ENCODE results near the gene TMEM40.

The TMEM40 gene

DNA sequence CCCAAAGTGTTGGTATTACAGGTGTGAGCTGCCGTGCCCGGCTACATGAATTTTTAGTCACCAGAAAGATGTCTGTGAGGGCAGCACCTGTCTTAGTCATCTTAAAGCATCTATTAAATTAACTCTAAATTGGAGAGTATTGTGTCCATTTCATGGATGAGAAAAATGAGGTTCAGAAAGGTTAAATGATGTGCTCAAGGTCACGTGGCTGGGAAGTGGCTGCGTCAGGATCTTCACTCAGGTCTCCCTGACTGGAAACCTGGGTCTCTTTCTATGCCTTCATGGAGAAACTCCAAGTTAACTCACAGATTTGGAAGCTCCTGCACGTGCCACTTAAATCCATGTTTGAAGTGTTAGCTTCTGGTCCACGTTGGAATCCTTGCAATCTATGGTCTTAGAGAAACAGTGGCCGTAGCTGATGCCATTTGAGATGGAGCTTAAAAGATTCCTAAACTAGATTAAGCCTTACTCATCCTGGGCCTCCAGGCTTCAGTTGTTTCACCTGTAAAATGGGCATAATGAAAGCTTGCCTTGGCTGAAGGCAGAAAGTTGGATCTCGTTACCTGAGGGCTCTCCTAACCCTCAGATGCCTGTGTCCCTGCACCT is 5.2 kb upstream of the TMEM40 start:
- Histone ChIP-seq H2AFZ (ENCODE audit: low read depth, low read length) (no peak overlapping the region), H4K91ac (ENCODE audit: low read length) (no peak overlapping the region), H2BK15ac (ENCODE audit: low read depth, poor library complexity, severe bottlenecking) (no peak overlapping the region), H3K36me3 (ENCODE audit: control insufficient read depth in 1 of 2, insufficient read depth in 2 of 2, low read depth in 1 of 2, low read length in 2 of 2) (no peaks in the 10 kb centered on the region), H3K27ac (ENCODE audit: low read length, poor library complexity, severe bottlenecking) (no peak overlapping the region), H3K9ac (ENCODE audit: low read length) (no peak overlapping the region), H2BK5ac (ENCODE audit: low read depth, low read length, poor library complexity, severe bottlenecking) (no peak overlapping the region), H3K18ac (ENCODE audit: low read depth in 1 of 2, low read length in 2 of 2) (no peak overlapping the region), H3K79me1 (replicated peaks; ENCODE audit: low read length, poor library complexity, severe bottlenecking) (no peaks in the 10 kb centered on the region), H3K14ac (ENCODE audit: low read length in 2 of 2) (no peak overlapping the region), H3K27me3 (ENCODE audit: control insufficient read depth in 1 of 2, insufficient read depth in 1 of 2, low read length in 2 of 2) (peaks cover 0 to 14% of the 10 kb centered on the region in 2 experiments), H3K4me1 (ENCODE audit: control insufficient read depth, insufficient read depth, low read depth, low read length) (peaks cover 30% of the 10 kb centered on the region), H3K4me2 (ENCODE audit: low read length, poor library complexity, severe bottlenecking) (no peak overlapping the region), H3K4me3 (ENCODE audit: insufficient read depth in 1 of 2, low read depth in 1 of 2, low read length in 2 of 2) (no peak overlapping the region), H4K8ac (ENCODE audit: low read length) (no peak overlapping the region), H2BK120ac (ENCODE audit: low read depth, low read length) (no peak overlapping the region), H2BK12ac (ENCODE audit: low read length in 2 of 2) (no peak overlapping the region), H3K4ac (ENCODE audit: low read depth in 1 of 2, low read length in 2 of 2) (no peak overlapping the region), H3K9me3 (ENCODE audit: control insufficient read depth, low read length) (no peaks in the 10 kb centered on the region), H2AK5ac (ENCODE audit: low read length, severe bottlenecking) (peak overlapping the region; percentile 1), H3K23ac (ENCODE audit: low read length in 2 of 2) (no peak overlapping the region)
- DNase-seq: no peak
- WGBS: 75% methylated on average over 5 of the region's 8 CpGs

DNA sequence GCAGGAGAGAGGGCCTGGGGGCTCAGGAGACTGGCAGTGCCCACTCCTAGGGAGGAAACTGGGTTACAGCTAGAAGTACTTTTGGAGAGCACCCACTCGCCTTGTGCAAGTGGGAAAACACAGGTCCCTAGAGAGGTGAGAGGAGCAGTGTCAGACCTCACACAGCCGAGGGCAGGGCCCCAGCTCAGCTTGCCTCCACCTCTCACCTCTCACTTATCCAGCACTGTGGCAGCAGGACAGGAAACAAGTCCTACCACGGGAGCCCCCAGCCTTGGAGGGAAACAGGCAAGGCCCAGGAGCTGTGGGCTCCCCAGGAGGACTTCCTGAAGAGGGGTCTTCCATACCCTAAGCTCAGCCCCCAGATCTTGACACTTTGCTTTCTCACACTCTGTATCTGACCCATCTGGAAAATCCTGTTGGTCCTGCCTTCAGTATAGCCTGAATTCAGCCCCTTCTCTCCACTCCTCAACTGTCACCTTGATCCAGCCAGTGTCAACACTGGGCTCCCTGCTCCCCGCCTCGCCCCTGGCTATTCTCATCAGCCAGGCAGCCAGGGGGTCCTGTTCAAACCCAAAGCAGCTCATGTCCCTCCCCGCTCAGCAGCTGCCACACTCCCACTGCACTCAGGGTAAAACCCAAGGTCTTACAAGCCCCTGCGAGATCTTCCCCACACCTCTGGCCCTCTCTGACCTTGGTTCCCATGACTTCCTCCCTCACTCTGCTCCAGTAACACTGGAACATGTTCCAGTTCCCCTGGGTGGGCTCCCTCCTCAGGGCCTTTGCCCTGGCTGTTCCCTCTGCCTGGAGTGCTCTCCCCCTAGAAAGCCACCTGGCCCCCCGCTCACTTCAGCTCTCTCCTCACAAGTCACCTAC is 870 bp upstream of the TMEM40 start:
- no peak overlapping the region for H2BK120ac ChIP-seq (ENCODE audit: low read depth, low read length)
- H3K9ac ChIP-seq (ENCODE audit: low read length): no peak overlapping the region
- no peak overlapping the region for H2BK15ac ChIP-seq (ENCODE audit: low read depth, poor library complexity, severe bottlenecking)
- peak overlapping the region; percentile 82 for H2AK5ac ChIP-seq (ENCODE audit: low read length, severe bottlenecking)
- H3K27ac ChIP-seq (ENCODE audit: low read length, poor library complexity, severe bottlenecking): peak overlapping the region; percentile 63
- no peak overlapping the region for H2AFZ ChIP-seq (ENCODE audit: low read depth, low read length)
- peaks cover 0 to 18% of the 10 kb centered on the region in 2 experiments for H3K27me3 ChIP-seq (ENCODE audit: control insufficient read depth in 1 of 2, insufficient read depth in 1 of 2, low read length in 2 of 2)
- H3K9me3 ChIP-seq (ENCODE audit: control insufficient read depth, low read length): no peaks in the 10 kb centered on the region
- no peak overlapping the region for H3K14ac ChIP-seq (ENCODE audit: low read length in 2 of 2)
- no peak overlapping the region for H3K4ac ChIP-seq (ENCODE audit: low read depth in 1 of 2, low read length in 2 of 2)
- no peaks in the 10 kb centered on the region for H3K36me3 ChIP-seq (ENCODE audit: control insufficient read depth in 1 of 2, insufficient read depth in 2 of 2, low read depth in 1 of 2, low read length in 2 of 2)
- peak overlapping the region in 1 of 2 experiments; percentile 13 for H3K18ac ChIP-seq (ENCODE audit: low read depth in 1 of 2, low read length in 2 of 2)
- H3K4me2 ChIP-seq (ENCODE audit: low read length, poor library complexity, severe bottlenecking): no peak overlapping the region
- WGBS: 66% methylated on average over 8 of the region's 8 CpGs
- peak overlapping the region; percentile 66 for H4K8ac ChIP-seq (ENCODE audit: low read length)
- no peak overlapping the region for H2BK12ac ChIP-seq (ENCODE audit: low read length in 2 of 2)
- peak overlapping the region; percentile 20 for H4K91ac ChIP-seq (ENCODE audit: low read length)
- H3K23ac ChIP-seq (ENCODE audit: low read length in 2 of 2): no peak overlapping the region
- H3K4me3 ChIP-seq (ENCODE audit: insufficient read depth in 1 of 2, low read depth in 1 of 2, low read length in 2 of 2): no peak overlapping the region
- no peak for DNase-seq
- H3K4me1 ChIP-seq (ENCODE audit: control insufficient read depth, insufficient read depth, low read depth, low read length): peaks cover 30% of the 10 kb centered on the region
- peak overlapping the region; percentile 21 for H2BK5ac ChIP-seq (ENCODE audit: low read depth, low read length, poor library complexity, severe bottlenecking)
- H3K79me1 ChIP-seq (replicated peaks; ENCODE audit: low read length, poor library complexity, severe bottlenecking): no peaks in the 10 kb centered on the region

DNA sequence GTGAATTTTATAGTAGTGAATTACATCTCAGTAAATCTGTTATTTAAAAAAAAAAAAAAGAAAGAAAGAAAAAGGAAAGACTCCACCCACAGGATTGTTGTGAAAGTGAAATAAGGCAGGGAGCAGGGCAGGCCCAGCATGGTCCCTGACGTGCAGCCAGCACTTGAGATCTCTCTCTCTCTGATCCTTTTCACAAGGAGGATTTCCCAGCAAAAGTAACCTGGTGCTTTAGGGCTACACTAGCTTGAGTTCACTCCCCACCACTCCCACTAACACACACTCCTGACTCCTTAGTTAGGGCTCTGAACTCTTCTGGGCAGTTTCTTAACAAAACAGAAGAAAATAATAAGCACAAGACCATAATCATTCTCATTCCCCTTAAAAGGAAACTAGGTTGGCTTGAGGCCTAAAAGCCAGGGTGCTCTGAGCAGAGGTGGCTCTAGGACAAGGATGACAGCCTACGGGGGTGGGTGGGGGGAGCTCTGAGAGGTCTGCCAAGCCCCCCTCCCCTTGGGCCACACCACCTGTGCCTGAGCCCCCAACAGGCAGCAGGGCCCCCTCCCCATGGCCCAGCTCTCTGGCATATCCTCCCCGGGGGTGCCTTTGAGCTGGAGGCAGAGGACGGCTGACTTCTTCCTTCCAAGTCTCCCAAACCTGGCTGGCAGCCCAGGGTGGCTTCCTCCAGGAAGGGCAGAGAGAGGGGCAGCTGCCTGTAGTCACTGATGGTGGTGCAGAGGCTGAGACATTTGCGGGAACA is 856 bp downstream of the TMEM40 start:
- peak overlapping the region; percentile 9 to 61 for H3K18ac ChIP-seq (ENCODE audit: low read depth in 1 of 2, low read length in 2 of 2)
- H2BK12ac ChIP-seq (ENCODE audit: low read length in 2 of 2): no peak overlapping the region
- H3K36me3 ChIP-seq (ENCODE audit: control insufficient read depth in 1 of 2, insufficient read depth in 2 of 2, low read depth in 1 of 2, low read length in 2 of 2): no peaks in the 10 kb centered on the region
- H3K27ac ChIP-seq (ENCODE audit: low read length, poor library complexity, severe bottlenecking): peak overlapping the region; percentile 50
- no peak overlapping the region for H2BK5ac ChIP-seq (ENCODE audit: low read depth, low read length, poor library complexity, severe bottlenecking)
- peak overlapping the region; percentile 69 for H3K9ac ChIP-seq (ENCODE audit: low read length)
- H3K23ac ChIP-seq (ENCODE audit: low read length in 2 of 2): no peak overlapping the region
- H4K8ac ChIP-seq (ENCODE audit: low read length): peak overlapping the region; percentile 53
- H3K4me1 ChIP-seq (ENCODE audit: control insufficient read depth, insufficient read depth, low read depth, low read length): peaks cover 29% of the 10 kb centered on the region
- no peak overlapping the region for H4K91ac ChIP-seq (ENCODE audit: low read length)
- H3K4me2 ChIP-seq (ENCODE audit: low read length, poor library complexity, severe bottlenecking): no peak overlapping the region
- H3K79me1 ChIP-seq (replicated peaks; ENCODE audit: low read length, poor library complexity, severe bottlenecking): no peaks in the 10 kb centered on the region
- peak overlapping the region; percentile 82 for H2AK5ac ChIP-seq (ENCODE audit: low read length, severe bottlenecking)
- no peak overlapping the region for H2BK15ac ChIP-seq (ENCODE audit: low read depth, poor library complexity, severe bottlenecking)
- no peak overlapping the region for H3K4ac ChIP-seq (ENCODE audit: low read depth in 1 of 2, low read length in 2 of 2)
- peak; percentile 73 for DNase-seq
- WGBS: 78% methylated on average over 4 of the region's 5 CpGs
- peaks cover 0 to 21% of the 10 kb centered on the region in 2 experiments for H3K27me3 ChIP-seq (ENCODE audit: control insufficient read depth in 1 of 2, insufficient read depth in 1 of 2, low read length in 2 of 2)
- H3K4me3 ChIP-seq (ENCODE audit: insufficient read depth in 1 of 2, low read depth in 1 of 2, low read length in 2 of 2): no peak overlapping the region
- H2BK120ac ChIP-seq (ENCODE audit: low read depth, low read length): no peak overlapping the region
- no peaks in the 10 kb centered on the region for H3K9me3 ChIP-seq (ENCODE audit: control insufficient read depth, low read length)
- H3K14ac ChIP-seq (ENCODE audit: low read length in 2 of 2): no peak overlapping the region
- no peak overlapping the region for H2AFZ ChIP-seq (ENCODE audit: low read depth, low read length)

DNA sequence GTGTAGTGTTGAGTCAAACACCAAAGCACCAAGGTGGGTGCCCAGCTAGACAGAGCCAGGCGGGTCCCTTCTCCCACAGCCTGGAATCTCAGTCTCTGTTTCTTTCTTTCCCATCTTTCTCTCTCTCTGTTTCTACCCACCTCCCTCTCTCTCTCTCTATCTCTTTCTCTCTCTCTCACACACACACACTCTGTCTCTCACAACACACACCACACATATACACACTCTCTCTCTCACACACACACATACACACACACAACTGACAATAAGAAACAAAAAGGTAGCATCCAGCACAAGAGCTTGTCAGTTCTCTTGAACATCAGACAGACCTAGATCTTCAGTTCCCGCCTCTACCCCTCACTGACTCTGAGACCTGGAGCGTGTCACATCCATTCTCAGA is 2.4 kb downstream of the TMEM40 start:
- H3K27ac ChIP-seq (ENCODE audit: low read length, poor library complexity, severe bottlenecking): no peak overlapping the region
- WGBS: 92% methylated on average over 3 of the region's 3 CpGs
- H2BK15ac ChIP-seq (ENCODE audit: low read depth, poor library complexity, severe bottlenecking): no peak overlapping the region

More for the DNA sequence above, 2.4 kb downstream of the TMEM40 start:
- no peak overlapping the region for H3K4me3 ChIP-seq (ENCODE audit: insufficient read depth in 1 of 2, low read depth in 1 of 2, low read length in 2 of 2)
- H3K36me3 ChIP-seq (ENCODE audit: control insufficient read depth in 1 of 2, insufficient read depth in 2 of 2, low read depth in 1 of 2, low read length in 2 of 2): no peaks in the 10 kb centered on the region
- H3K14ac ChIP-seq (ENCODE audit: low read length in 2 of 2): no peak overlapping the region
- H3K9me3 ChIP-seq (ENCODE audit: control insufficient read depth, low read length): no peaks in the 10 kb centered on the region
- peaks cover 0 to 21% of the 10 kb centered on the region in 2 experiments for H3K27me3 ChIP-seq (ENCODE audit: control insufficient read depth in 1 of 2, insufficient read depth in 1 of 2, low read length in 2 of 2)
- H3K79me1 ChIP-seq (replicated peaks; ENCODE audit: low read length, poor library complexity, severe bottlenecking): no peaks in the 10 kb centered on the region
- H2BK12ac ChIP-seq (ENCODE audit: low read length in 2 of 2): no peak overlapping the region
- no peak for DNase-seq
- H4K8ac ChIP-seq (ENCODE audit: low read length): no peak overlapping the region
- no peak overlapping the region for H2BK5ac ChIP-seq (ENCODE audit: low read depth, low read length, poor library complexity, severe bottlenecking)
- no peak overlapping the region for H3K9ac ChIP-seq (ENCODE audit: low read length)
- no peak overlapping the region for H3K18ac ChIP-seq (ENCODE audit: low read depth in 1 of 2, low read length in 2 of 2)
- no peak overlapping the region for H2AFZ ChIP-seq (ENCODE audit: low read depth, low read length)
- H3K4me2 ChIP-seq (ENCODE audit: low read length, poor library complexity, severe bottlenecking): no peak overlapping the region
- no peak overlapping the region for H2BK120ac ChIP-seq (ENCODE audit: low read depth, low read length)
- H4K91ac ChIP-seq (ENCODE audit: low read length): no peak overlapping the region
- H3K4ac ChIP-seq (ENCODE audit: low read depth in 1 of 2, low read length in 2 of 2): no peak overlapping the region
- no peak overlapping the region for H2AK5ac ChIP-seq (ENCODE audit: low read length, severe bottlenecking)
- no peak overlapping the region for H3K23ac ChIP-seq (ENCODE audit: low read length in 2 of 2)
- peaks cover 31% of the 10 kb centered on the region for H3K4me1 ChIP-seq (ENCODE audit: control insufficient read depth, insufficient read depth, low read depth, low read length)
